Neural crest cell (in vitro differentiated cells): ENCODE measurements around the gene FCAMR. TPM values are rescaled to one million over a fixed set of nuclear protein-coding genes. Genes with fewer than 3 reads are reported as not detected.

Experiments used
- DNase-seq: peaks from one replicate; pipeline ENCODE4 v3.0.0; 2021; ENCODE audit warnings: low read depth, mixed read lengths, low spot score
- H3K27ac Mint-ChIP-seq: one replicate; pipeline ENCODE4 v1.8.0; 2021; ENCODE audit warnings: mild to moderate bottlenecking, mixed read lengths; ENCODE audit not compliant: unreplicated experiment
- H3K27me3 Mint-ChIP-seq: 2 replicates; pipeline ENCODE4 v1.8.0; 2021; ENCODE audit warnings: low read depth, mild to moderate bottlenecking, mixed read lengths
- H3K36me3 Mint-ChIP-seq: 2 replicates; pipeline ENCODE4 v1.8.0; 2021; ENCODE audit warnings: low read depth, mild to moderate bottlenecking, mixed read lengths
- H3K4me1 Mint-ChIP-seq: 2 replicates; pipeline ENCODE4 v1.8.0; 2021; ENCODE audit warnings: mixed read lengths
- H3K4me3 Mint-ChIP-seq: one replicate; pipeline ENCODE4 v1.8.0; 2021; ENCODE audit warnings: mild to moderate bottlenecking, mixed read lengths
- H3K9me3 Mint-ChIP-seq: 2 replicates; pipeline ENCODE4 v1.8.0; 2021; ENCODE audit warnings: mixed read lengths
- CTCF ChIP-seq: fragments of 200-600 bp; sonication (generic); conservative IDR thresholded peaks from 2 replicates; pipeline ENCODE4 v1.5.0; 2021; ENCODE audit warnings: antibody characterized with exemption, mild to moderate bottlenecking
- total RNA-seq: library from RNA; stranded (reverse); gene quantifications from 2 replicates; pipeline ENCODE4 v1.2.1, GENCODE V29; 2021

The FCAMR gene
- total RNA-seq, 1 donor from 2014 or later = not detected

- Mint-ChIP-seq H3K9me3 (no peaks in the 10 kb centered on the region), H3K27me3 (peaks cover 2% of the 10 kb centered on the region), H3K27ac (peak within 1 kb of the TSS; percentile 3), H3K36me3 (no peaks in the 10 kb centered on the region), H3K4me3 (no peak within 1 kb of the TSS), H3K4me1 (no peaks in the 10 kb centered on the region)
- TF ChIP-seq CTCF = no peak
- no peak for DNase-seq
Observed at GRCh38 chr1:206921772-206922265, 48.4 kb downstream of the FCAMR start, which contains the start of gene FCMR. FCMR (minus strand) TSS chr1:206921941; CDS start chr1:206921854, 87 bp downstream.

GRCh38 chr1:206918076-206918475, 52.2 kb downstream of the FCAMR start:
- H3K36me3 Mint-ChIP-seq = no peaks in the 10 kb centered on the region
- no peak overlapping the region for H3K27ac Mint-ChIP-seq
- H3K27me3 Mint-ChIP-seq = peaks cover 33% of the 10 kb centered on the region
- H3K9me3 Mint-ChIP-seq = no peaks in the 10 kb centered on the region
- no peaks in the 10 kb centered on the region for H3K4me1 Mint-ChIP-seq
- no peak for TF ChIP-seq CTCF
- no peak for DNase-seq
- H3K4me3 Mint-ChIP-seq = no peak overlapping the region

- Mint-ChIP-seq H3K27me3 (peaks cover 51% of the 10 kb centered on the region), H3K4me3 (no peak overlapping the region), H3K4me1 (no peaks in the 10 kb centered on the region), H3K36me3 (no peaks in the 10 kb centered on the region), H3K9me3 (no peaks in the 10 kb centered on the region), H3K27ac (no peak overlapping the region)
- DNase-seq = no peak
- no peak for TF ChIP-seq CTCF
Observed at GRCh38 chr1:206916000-206916709, 54.1 kb downstream of the FCAMR start.

GRCh38 chr1:206915030-206915735, 55.1 kb downstream of the FCAMR start:
- H3K9me3 Mint-ChIP-seq = no peaks in the 10 kb centered on the region

More at GRCh38 chr1:206915030-206915735, 55.1 kb downstream of the FCAMR start:
- peaks cover 60% of the 10 kb centered on the region for H3K27me3 Mint-ChIP-seq
- H3K36me3 Mint-ChIP-seq = no peaks in the 10 kb centered on the region
- TF ChIP-seq CTCF = no peak
- H3K27ac Mint-ChIP-seq = no peak overlapping the region
- H3K4me1 Mint-ChIP-seq = no peaks in the 10 kb centered on the region
- DNase-seq = no peak
- H3K4me3 Mint-ChIP-seq = no peak overlapping the region
